ENCODE data around the gene EMD.
"Not testable (repeated sequence)": the region's sequence is repeated elsewhere in the genome, so short reads cannot be mapped to it uniquely, and the experiment has no call there.

Gene EMD

GRCh38 chrX:154397888-154398667 is 19.0 kb downstream of the EMD start, which contains the start of gene RPL10:
RPL10 (plus strand) TSS chrX:154398377; CDS start chrX:154398520, 143 bp downstream.
- Histone ChIP-seq H3K4me3 (ENCODE audit: low read depth, low read length) (peak within 1 kb of the TSS; percentile 86), H3K36me3 (replicated peaks) (peaks cover 32% of the 10 kb centered on the region), H3K27ac (peak within 1 kb of the TSS; percentile 99), H3K27me3 (replicated peaks) (no peaks in the 10 kb centered on the region)
- DNase-seq = peak; percentile 94
- in situ Hi-C loops (cut with HindIII; ENCODE audit: low pct_ligation_motif_present, low sequenced_read_pairs) = no loop called here
- TF ChIP-seq, protein P1, sequence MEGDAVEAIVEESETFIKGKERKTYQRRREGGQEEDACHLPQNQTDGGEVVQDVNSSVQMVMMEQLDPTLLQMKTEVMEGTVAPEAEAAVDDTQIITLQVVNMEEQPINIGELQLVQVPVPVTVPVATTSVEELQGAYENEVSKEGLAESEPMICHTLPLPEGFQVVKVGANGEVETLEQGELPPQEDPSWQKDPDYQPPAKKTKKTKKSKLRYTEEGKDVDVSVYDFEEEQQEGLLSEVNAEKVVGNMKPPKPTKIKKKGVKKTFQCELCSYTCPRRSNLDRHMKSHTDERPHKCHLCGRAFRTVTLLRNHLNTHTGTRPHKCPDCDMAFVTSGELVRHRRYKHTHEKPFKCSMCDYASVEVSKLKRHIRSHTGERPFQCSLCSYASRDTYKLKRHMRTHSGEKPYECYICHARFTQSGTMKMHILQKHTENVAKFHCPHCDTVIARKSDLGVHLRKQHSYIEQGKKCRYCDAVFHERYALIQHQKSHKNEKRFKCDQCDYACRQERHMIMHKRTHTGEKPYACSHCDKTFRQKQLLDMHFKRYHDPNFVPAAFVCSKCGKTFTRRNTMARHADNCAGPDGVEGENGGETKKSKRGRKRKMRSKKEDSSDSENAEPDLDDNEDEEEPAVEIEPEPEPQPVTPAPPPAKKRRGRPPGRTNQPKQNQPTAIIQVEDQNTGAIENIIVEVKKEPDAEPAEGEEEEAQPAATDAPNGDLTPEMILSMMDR (IDR thresholded peaks at IDR 0.05; ENCODE audit: low read depth, low read length, missing control alignments) = no peak

DNA sequence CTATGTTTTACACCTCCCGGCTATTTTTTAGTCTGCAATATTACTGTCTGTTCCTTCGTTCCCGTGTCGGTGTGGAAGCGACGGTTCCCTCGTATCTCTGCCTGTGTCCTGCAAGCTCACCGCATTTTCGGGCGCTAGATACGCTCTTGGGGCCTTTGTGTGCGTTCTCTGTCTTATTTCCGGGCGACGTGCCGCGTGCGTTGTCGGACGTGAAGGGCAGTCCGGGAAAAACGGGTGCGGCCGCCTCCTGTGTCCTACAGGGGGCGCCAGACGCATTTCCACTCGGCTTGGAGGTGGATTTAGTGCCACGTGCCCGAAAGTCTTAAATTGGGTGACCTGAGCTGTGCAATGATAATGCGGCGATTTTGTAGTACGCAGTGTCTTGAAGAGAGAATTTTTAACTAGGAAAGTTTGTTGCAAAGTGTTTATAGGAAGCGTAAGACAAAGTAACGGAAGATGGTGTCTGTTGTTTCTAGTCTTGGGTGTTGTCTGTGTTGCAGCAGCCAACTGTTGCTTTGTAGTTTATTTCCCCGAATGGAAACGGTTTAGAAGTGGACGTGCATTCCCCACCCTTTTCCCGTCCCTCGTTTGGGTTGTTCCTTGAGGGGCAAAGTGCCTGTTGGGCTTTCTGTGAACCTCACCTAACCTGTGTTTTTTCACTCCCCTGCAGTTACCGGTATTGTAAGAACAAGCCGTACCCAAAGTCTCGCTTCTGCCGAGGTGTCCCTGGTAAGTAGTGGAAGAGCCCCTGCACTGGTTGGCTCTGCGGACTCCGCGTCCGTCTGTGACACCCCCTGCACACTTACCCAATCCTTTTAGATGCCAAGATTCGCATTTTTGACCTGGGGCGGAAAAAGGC is 19.8 kb downstream of the EMD start:
- in situ Hi-C loops (cut with HindIII; ENCODE audit: low pct_ligation_motif_present, low sequenced_read_pairs) = no loop called here
- H3K27ac ChIP-seq = peak overlapping the region; percentile 99

DNA sequence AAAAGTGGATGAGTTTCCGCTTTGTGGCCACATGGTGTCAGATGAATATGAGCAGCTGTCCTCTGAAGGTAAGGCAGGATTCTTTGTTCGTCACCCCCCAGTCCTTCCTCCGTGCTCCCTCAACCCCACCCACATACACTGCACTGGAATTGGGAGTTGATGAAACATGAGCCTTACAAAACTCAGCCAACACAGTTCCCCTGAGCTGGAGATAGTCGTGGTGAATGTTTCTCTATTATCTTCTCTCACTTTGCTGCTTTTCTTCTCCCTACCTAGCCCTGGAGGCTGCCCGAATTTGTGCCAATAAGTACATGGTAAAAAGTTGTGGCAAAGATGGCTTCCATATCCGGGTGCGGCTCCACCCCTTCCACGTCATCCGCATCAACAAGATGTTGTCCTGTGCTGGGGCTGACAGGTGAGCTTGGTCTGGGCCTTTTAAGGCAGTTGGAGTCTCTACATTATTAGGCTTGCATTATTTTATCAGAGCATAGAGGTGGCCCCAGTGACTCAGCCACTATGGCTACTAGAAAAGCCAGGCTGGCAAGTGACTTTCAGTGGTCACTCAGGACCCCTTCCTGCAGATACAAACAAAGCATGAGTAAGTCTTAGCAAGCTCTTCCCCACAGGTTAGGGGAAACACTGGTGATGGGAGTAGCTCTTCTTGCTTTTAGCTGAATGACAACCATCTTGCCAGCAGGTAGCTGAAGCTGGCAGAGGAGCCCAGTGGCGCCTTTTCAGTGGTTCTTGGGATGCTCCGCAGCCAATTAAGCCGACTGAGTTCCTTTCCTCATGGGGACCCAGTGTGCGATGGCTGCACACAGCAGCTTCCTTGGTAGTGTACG is 20.7 kb downstream of the EMD start:
- H3K36me3 ChIP-seq (replicated peaks) = peaks cover 32% of the 10 kb centered on the region
- no peaks in the 10 kb centered on the region for H3K27me3 ChIP-seq (replicated peaks)
- DNase-seq = no peak
- peak overlapping the region; percentile 86 for H3K4me3 ChIP-seq (ENCODE audit: low read depth, low read length)
- TF ChIP-seq, protein P1 (IDR thresholded peaks at IDR 0.05; ENCODE audit: low read depth, low read length, missing control alignments) = no peak
- peak overlapping the region; percentile 99 for H3K27ac ChIP-seq
- in situ Hi-C loops (cut with HindIII; ENCODE audit: low pct_ligation_motif_present, low sequenced_read_pairs) = no loop called here

More for the DNA sequence above, 19.8 kb downstream of the EMD start:
- Histone ChIP-seq H3K4me3 (ENCODE audit: low read depth, low read length) (peak overlapping the region; percentile 86), H3K36me3 (replicated peaks) (peaks cover 32% of the 10 kb centered on the region), H3K27me3 (replicated peaks) (no peaks in the 10 kb centered on the region)
- peak; percentile 61 for DNase-seq
- TF ChIP-seq, protein P1 (IDR thresholded peaks at IDR 0.05; ENCODE audit: low read depth, low read length, missing control alignments) = peak; percentile 80

DNA sequence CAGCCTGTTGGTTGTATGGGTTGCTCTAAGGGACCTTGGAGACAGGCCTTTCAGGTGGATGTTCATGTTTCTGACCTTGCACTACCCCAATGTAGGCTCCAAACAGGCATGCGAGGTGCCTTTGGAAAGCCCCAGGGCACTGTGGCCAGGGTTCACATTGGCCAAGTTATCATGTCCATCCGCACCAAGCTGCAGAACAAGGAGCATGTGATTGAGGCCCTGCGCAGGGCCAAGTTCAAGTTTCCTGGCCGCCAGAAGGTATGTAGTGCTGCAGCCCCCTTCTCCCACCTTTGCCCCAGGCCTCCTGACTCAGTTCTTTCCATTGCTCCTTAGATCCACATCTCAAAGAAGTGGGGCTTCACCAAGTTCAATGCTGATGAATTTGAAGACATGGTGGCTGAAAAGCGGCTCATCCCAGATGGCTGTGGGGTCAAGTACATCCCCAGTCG is 21.3 kb downstream of the EMD start:
- H3K27me3 ChIP-seq (replicated peaks); in situ Hi-C loops (cut with HindIII; ENCODE audit: low pct_ligation_motif_present, low sequenced_read_pairs); DNase-seq; H3K27ac ChIP-seq: not testable (repeated sequence)
- Histone ChIP-seq H3K4me3 (ENCODE audit: low read depth, low read length) (peak overlapping the region; percentile 86), H3K36me3 (replicated peaks) (peaks cover 32% of the 10 kb centered on the region)

DNA sequence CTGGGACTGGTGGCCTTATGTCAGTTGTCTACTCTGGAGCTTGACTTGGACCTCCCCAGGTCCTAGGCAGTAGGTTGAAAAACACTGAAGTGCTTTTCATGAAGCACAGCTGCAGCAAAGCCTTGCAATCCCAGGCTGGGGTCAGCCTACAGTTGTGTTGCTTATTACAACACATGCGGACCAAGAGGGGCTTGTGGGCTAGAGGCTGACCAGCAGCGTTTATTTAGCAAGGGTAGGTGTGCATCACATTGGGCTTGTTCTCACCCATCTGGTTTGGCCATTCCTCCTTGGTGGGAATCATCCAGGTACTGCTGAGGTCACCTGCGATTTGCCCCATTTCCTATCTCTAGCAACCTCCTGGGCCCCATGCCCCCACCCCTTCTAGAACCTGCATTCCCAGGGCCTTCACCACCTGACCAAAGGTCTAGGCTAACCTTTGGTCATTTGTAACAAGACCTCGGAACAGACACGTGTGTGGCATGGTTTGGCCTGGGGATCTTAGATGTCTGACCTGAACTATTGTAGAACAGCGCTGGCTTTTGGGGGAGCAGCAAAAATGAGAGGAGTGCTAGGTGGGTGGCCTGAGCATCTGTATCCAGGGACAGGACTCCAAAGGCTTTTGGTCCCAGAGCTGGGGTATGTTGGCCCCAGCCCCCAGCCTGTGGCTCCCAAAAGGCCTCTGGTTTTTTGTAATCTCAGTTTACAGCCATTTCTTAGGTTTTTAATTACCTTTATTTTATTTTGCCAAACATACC is 22.1 kb downstream of the EMD start:
- in situ Hi-C loops (cut with HindIII; ENCODE audit: low pct_ligation_motif_present, low sequenced_read_pairs) = no loop called here
- TF ChIP-seq, protein P1 (IDR thresholded peaks at IDR 0.05; ENCODE audit: low read depth, low read length, missing control alignments) = no peak
- Histone ChIP-seq H3K27ac (no peak overlapping the region), H3K27me3 (replicated peaks) (no peaks in the 10 kb centered on the region), H3K36me3 (replicated peaks) (peaks cover 32% of the 10 kb centered on the region), H3K4me3 (ENCODE audit: low read depth, low read length) (no peak overlapping the region)
- DNase-seq = no peak

All from brain microvascular endothelial cell (primary cell).